ENCODE results near the gene MELTF. TPM values are rescaled to one million over a fixed set of nuclear protein-coding genes. Genes with fewer than 3 reads are reported as not detected.
A peak's percentile ranks its signal among the peaks of the same experiment; 100 is the strongest.

Gene MELTF
- polyA plus RNA-seq, 1 donor from 2014 or later, result 0.09 TPM

DNA sequence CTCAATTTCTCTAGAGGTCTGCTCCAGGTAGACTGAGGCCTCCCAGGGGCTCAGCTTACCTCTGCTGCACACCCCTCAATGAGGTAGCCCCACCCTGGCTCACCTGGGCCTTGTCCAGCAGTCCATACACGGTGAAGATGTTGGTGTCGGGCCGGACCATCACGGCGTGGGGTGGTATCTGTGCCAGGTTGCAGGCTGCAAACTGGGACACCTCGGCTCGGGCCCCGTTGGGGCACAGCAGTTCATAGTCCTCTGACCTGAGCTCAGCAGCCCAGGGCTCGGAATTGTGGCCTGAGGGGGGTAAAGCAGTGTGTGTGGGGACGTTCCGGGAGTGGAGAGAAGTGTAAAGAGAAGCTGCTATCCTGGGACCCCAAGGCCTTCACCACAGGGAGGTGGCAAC is 23.2 kb downstream of the MELTF start:
- Histone ChIP-seq H3K9me3 (ENCODE audit: low read length) (no peaks in the 10 kb centered on the region), H3K4me2 (ENCODE audit: low read length) (no peak overlapping the region), H3K36me3 (ENCODE audit: insufficient read depth, low read length) (no peaks in the 10 kb centered on the region), H3K9ac (ENCODE audit: low read length) (no peak overlapping the region), H3K4me3 (ENCODE audit: low read length) (no peak overlapping the region), H2AFZ (ENCODE audit: low read depth, low read length) (no peak overlapping the region), H3K9me2 (ENCODE audit: insufficient read depth, low read length) (no peaks in the 10 kb centered on the region), H4K20me1 (ENCODE audit: insufficient read depth) (no peaks in the 10 kb centered on the region), H3F3A (ENCODE audit: insufficient read depth, low read length, poor library complexity, severe bottlenecking) (no peaks in the 10 kb centered on the region), H3K27me3 (ENCODE audit: insufficient read depth, low read depth, low read length) (peaks cover 4% of the 10 kb centered on the region), H3K27ac (ENCODE audit: low read length) (no peak overlapping the region), H3K79me2 (replicated peaks; ENCODE audit: insufficient read depth, low read length) (no peaks in the 10 kb centered on the region)
- no peak for TF ChIP-seq RAD21 (conservative IDR thresholded peaks at IDR 0.05)
- TF ChIP-seq EZH2 (IDR thresholded peaks at IDR 0.05; ENCODE audit: borderline replicate concordance, insufficient read depth, low read length, poor library complexity, severe bottlenecking), result no peak
- no peak for TF ChIP-seq EP300 (conservative IDR thresholded peaks at IDR 0.05; ENCODE audit: poor library complexity, severe bottlenecking)
- TF ChIP-seq, protein P1, sequence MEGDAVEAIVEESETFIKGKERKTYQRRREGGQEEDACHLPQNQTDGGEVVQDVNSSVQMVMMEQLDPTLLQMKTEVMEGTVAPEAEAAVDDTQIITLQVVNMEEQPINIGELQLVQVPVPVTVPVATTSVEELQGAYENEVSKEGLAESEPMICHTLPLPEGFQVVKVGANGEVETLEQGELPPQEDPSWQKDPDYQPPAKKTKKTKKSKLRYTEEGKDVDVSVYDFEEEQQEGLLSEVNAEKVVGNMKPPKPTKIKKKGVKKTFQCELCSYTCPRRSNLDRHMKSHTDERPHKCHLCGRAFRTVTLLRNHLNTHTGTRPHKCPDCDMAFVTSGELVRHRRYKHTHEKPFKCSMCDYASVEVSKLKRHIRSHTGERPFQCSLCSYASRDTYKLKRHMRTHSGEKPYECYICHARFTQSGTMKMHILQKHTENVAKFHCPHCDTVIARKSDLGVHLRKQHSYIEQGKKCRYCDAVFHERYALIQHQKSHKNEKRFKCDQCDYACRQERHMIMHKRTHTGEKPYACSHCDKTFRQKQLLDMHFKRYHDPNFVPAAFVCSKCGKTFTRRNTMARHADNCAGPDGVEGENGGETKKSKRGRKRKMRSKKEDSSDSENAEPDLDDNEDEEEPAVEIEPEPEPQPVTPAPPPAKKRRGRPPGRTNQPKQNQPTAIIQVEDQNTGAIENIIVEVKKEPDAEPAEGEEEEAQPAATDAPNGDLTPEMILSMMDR (IDR thresholded peaks at IDR 0.05; ENCODE audit: poor library complexity, severe bottlenecking), result no peak
- TF ChIP-seq MXI1 (conservative IDR thresholded peaks at IDR 0.05; ENCODE audit: poor library complexity, severe bottlenecking), result no peak
- TF ChIP-seq SMC3 (conservative IDR thresholded peaks at IDR 0.05; ENCODE audit: poor library complexity), result no peak
- no peak for TF ChIP-seq POLR2AphosphoS5 (IDR thresholded peaks at IDR 0.05)
- TF ChIP-seq TAF1 (IDR thresholded peaks at IDR 0.05; ENCODE audit: low read depth), result no peak

- Histone ChIP-seq H3K9ac (ENCODE audit: low read length) (peak overlapping the region; percentile 65), H3K4me3 (ENCODE audit: low read length) (peak overlapping the region; percentile 68), H3K4me2 (ENCODE audit: low read length) (peak overlapping the region; percentile 59), H3K27ac (ENCODE audit: low read length) (no peak overlapping the region), H3K9me2 (ENCODE audit: insufficient read depth, low read length) (no peaks in the 10 kb centered on the region), H3K79me2 (replicated peaks; ENCODE audit: insufficient read depth, low read length) (no peaks in the 10 kb centered on the region), H3F3A (ENCODE audit: insufficient read depth, low read length, poor library complexity, severe bottlenecking) (no peaks in the 10 kb centered on the region), H3K27me3 (ENCODE audit: insufficient read depth, low read depth, low read length) (peaks cover 4% of the 10 kb centered on the region), H3K9me3 (ENCODE audit: low read length) (no peaks in the 10 kb centered on the region), H3K36me3 (ENCODE audit: insufficient read depth, low read length) (no peaks in the 10 kb centered on the region), H4K20me1 (ENCODE audit: insufficient read depth) (no peaks in the 10 kb centered on the region), H2AFZ (ENCODE audit: low read depth, low read length) (peak overlapping the region; percentile 76)
- TF ChIP-seq, protein P2, sequence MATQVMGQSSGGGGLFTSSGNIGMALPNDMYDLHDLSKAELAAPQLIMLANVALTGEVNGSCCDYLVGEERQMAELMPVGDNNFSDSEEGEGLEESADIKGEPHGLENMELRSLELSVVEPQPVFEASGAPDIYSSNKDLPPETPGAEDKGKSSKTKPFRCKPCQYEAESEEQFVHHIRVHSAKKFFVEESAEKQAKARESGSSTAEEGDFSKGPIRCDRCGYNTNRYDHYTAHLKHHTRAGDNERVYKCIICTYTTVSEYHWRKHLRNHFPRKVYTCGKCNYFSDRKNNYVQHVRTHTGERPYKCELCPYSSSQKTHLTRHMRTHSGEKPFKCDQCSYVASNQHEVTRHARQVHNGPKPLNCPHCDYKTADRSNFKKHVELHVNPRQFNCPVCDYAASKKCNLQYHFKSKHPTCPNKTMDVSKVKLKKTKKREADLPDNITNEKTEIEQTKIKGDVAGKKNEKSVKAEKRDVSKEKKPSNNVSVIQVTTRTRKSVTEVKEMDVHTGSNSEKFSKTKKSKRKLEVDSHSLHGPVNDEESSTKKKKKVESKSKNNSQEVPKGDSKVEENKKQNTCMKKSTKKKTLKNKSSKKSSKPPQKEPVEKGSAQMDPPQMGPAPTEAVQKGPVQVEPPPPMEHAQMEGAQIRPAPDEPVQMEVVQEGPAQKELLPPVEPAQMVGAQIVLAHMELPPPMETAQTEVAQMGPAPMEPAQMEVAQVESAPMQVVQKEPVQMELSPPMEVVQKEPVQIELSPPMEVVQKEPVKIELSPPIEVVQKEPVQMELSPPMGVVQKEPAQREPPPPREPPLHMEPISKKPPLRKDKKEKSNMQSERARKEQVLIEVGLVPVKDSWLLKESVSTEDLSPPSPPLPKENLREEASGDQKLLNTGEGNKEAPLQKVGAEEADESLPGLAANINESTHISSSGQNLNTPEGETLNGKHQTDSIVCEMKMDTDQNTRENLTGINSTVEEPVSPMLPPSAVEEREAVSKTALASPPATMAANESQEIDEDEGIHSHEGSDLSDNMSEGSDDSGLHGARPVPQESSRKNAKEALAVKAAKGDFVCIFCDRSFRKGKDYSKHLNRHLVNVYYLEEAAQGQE (IDR thresholded peaks at IDR 0.05; ENCODE audit: borderline replicate concordance), result no peak
- TF ChIP-seq TAF1 (IDR thresholded peaks at IDR 0.05; ENCODE audit: low read depth), result peak; percentile 41
Observed at GRCh38 chr3:197003461-197004385, 25.9 kb downstream of the MELTF start.
